WTC11 (cell line): Measurements from ENCODE around the gene HOMER2. TPM values are rescaled to one million over a fixed set of nuclear protein-coding genes. Genes with fewer than 3 reads are reported as not detected.

Source experiments
- ATAC-seq: fragments of 200-7000 bp; cut with Tn5 transposase; 2 replicates; pipeline ENCODE4 v1.10.0; 2021; ENCODE audit warnings: mild to moderate bottlenecking, moderate library complexity
- CTCF ChIA-PET: fragments of 300-600 bp; sonication (Branson Sonifier 250); formaldehyde crosslinking; loops from one replicate; lab custom pipeline; 2021; ENCODE audit warnings: antibody characterized with exemption; lab: Charles Lee
- POLR2A ChIA-PET: fragments of 350-600 bp; sonication (Branson Sonifier 250); formaldehyde crosslinking; loops from one replicate; lab custom pipeline; 2021; ENCODE audit warnings: antibody characterized with exemption; lab: Charles Lee
- DNase-seq: peaks from one replicate; pipeline ENCODE4 v3.0.0; 2021; ENCODE audit warnings: low spot score
- H3K27ac Mint-ChIP-seq: 2 replicates; pipeline ENCODE4 v1.8.0; 2021; ENCODE audit warnings: mixed read lengths
- H3K27me3 Mint-ChIP-seq: 2 replicates; pipeline ENCODE4 v1.8.0; 2021; ENCODE audit warnings: low read depth, mild to moderate bottlenecking, moderate library complexity, mixed read lengths
- H3K36me3 Mint-ChIP-seq: 2 replicates; pipeline ENCODE4 v1.8.0; 2021; ENCODE audit warnings: mixed read lengths
- H3K4me1 Mint-ChIP-seq: 2 replicates; pipeline ENCODE4 v1.8.0; 2022; ENCODE audit warnings: mixed read lengths
- H3K4me3 Mint-ChIP-seq: 2 replicates; pipeline ENCODE4 v1.8.0; 2021; ENCODE audit warnings: mild to moderate bottlenecking, moderate library complexity, mixed read lengths
- H3K9me3 Mint-ChIP-seq: 2 replicates; pipeline ENCODE4 v1.8.0; 2021; ENCODE audit warnings: mixed read lengths
- ERG ChIP-seq: fragments of 250-450 bp; sonication (Bioruptor Pico); IDR thresholded peaks from 2 replicates; pipeline ENCODE4 v1.8.0; 2021; ENCODE audit warnings: mild to moderate bottlenecking
- ETV6 ChIP-seq: sonication (generic); formaldehyde crosslinking; IDR thresholded peaks from 2 replicates; pipeline ENCODE4 v1.8.1; 2022; ENCODE audit warnings: mild to moderate bottlenecking, missing genetic modification reagents
- FOXJ3 ChIP-seq: sonication (generic); formaldehyde crosslinking; IDR thresholded peaks from 2 replicates; pipeline ENCODE4 v1.9.0; 2021; ENCODE audit warnings: missing genetic modification reagents, mild to moderate bottlenecking, borderline replicate concordance
- NFATC4 ChIP-seq: fragments of 250-450 bp; sonication (Bioruptor Pico); IDR thresholded peaks from 2 replicates; pipeline ENCODE4 v1.9.0; 2021; ENCODE audit warnings: mild to moderate bottlenecking
- NFYB ChIP-seq: sonication (generic); formaldehyde crosslinking; conservative IDR thresholded peaks from 2 replicates; pipeline ENCODE4 v1.8.0; 2022; ENCODE audit warnings: low read depth, missing genetic modification reagents
- NR3C1 ChIP-seq: sonication (generic); formaldehyde crosslinking; conservative IDR thresholded peaks from 2 replicates; pipeline ENCODE4 v1.8.1; 2023; ENCODE audit warnings: low read depth, mild to moderate bottlenecking, missing genetic modification reagents
- SMAD4 ChIP-seq: sonication (generic); formaldehyde crosslinking; IDR thresholded peaks from 2 replicates; pipeline ENCODE4 v1.8.0; 2022; ENCODE audit warnings: mild to moderate bottlenecking, missing genetic modification reagents
- ZBTB21 ChIP-seq: sonication (generic); formaldehyde crosslinking; IDR thresholded peaks from 2 replicates; pipeline ENCODE4 v1.8.1; 2023; ENCODE audit warnings: mild to moderate bottlenecking, missing genetic modification reagents, borderline replicate concordance
- ZNF263 ChIP-seq: sonication (generic); formaldehyde crosslinking; IDR thresholded peaks from 2 replicates; pipeline ENCODE4 v1.8.1; 2022; ENCODE audit warnings: low read depth, mild to moderate bottlenecking, moderate library complexity, missing genetic modification reagents
- ZNF416 ChIP-seq: fragments of 250-450 bp; sonication (Bioruptor Pico); IDR thresholded peaks from 2 replicates; pipeline ENCODE4 v1.9.0; 2021; ENCODE audit warnings: mild to moderate bottlenecking, inconsistent platforms
- total RNA-seq: library from RNA; stranded (reverse); gene quantifications from 3 replicates; pipeline ENCODE4 v1.2.3, GENCODE V29; 2021
- TF ChIP-seq, protein P1 (sequence below): sonication (generic); formaldehyde crosslinking; IDR thresholded peaks from 2 replicates; pipeline ENCODE4 v1.8.1; 2022; ENCODE audit warnings: mild to moderate bottlenecking, moderate library complexity, missing genetic modification reagents
- TF ChIP-seq, protein P2 (sequence below): sonication (generic); formaldehyde crosslinking; IDR thresholded peaks from 2 replicates; pipeline ENCODE4 v1.8.0; 2023; ENCODE audit warnings: missing genetic modification reagents, mild to moderate bottlenecking, borderline replicate concordance

Gene HOMER2
- total RNA-seq, 1 experiment from 2014 or later = 17.4 TPM

GRCh38 chr15:82903511-82903910, 49.0 kb downstream of the HOMER2 start:
- ATAC-seq = no peak
- no peak overlapping the region for H3K4me3 Mint-ChIP-seq
- peaks cover under 1% of the 10 kb centered on the region; the same call in 1 of the 2 replicates for H3K36me3 Mint-ChIP-seq
- H3K9me3 Mint-ChIP-seq = peaks cover 9% of the 10 kb centered on the region
- ChIA-PET CTCF (interaction anchor here (1.5 kb wide), 1 partner anchor 108 kb away, joined by 3 read pairs; the partner anchor contains the start of gene C15orf40), POLR2A (no interaction called here)
- H3K4me1 Mint-ChIP-seq = peaks cover 5% of the 10 kb centered on the region; the same call in 1 of the 2 replicates
- no peak for DNase-seq
- H3K27ac Mint-ChIP-seq = no peak overlapping the region
- H3K27me3 Mint-ChIP-seq = no peaks in the 10 kb centered on the region; the same call in 1 of the 2 replicates
- TF ChIP-seq ZNF416 (CRISPR knock-in tag) (no peak), ETV6 (CRISPR knock-in tag) (no peak), NFATC4 (CRISPR knock-in tag) (no peak), FOXJ3 (CRISPR knock-in tag) (no peak), NFYB (CRISPR knock-in tag) (no peak), SMAD4 (CRISPR knock-in tag) (no peak)
- TF ChIP-seq, protein P1, sequence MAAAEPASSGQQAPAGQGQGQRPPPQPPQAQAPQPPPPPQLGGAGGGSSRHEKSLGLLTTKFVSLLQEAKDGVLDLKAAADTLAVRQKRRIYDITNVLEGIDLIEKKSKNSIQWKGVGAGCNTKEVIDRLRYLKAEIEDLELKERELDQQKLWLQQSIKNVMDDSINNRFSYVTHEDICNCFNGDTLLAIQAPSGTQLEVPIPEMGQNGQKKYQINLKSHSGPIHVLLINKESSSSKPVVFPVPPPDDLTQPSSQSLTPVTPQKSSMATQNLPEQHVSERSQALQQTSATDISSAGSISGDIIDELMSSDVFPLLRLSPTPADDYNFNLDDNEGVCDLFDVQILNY (CRISPR knock-in tag) = no peak
- TF ChIP-seq, protein P2, sequence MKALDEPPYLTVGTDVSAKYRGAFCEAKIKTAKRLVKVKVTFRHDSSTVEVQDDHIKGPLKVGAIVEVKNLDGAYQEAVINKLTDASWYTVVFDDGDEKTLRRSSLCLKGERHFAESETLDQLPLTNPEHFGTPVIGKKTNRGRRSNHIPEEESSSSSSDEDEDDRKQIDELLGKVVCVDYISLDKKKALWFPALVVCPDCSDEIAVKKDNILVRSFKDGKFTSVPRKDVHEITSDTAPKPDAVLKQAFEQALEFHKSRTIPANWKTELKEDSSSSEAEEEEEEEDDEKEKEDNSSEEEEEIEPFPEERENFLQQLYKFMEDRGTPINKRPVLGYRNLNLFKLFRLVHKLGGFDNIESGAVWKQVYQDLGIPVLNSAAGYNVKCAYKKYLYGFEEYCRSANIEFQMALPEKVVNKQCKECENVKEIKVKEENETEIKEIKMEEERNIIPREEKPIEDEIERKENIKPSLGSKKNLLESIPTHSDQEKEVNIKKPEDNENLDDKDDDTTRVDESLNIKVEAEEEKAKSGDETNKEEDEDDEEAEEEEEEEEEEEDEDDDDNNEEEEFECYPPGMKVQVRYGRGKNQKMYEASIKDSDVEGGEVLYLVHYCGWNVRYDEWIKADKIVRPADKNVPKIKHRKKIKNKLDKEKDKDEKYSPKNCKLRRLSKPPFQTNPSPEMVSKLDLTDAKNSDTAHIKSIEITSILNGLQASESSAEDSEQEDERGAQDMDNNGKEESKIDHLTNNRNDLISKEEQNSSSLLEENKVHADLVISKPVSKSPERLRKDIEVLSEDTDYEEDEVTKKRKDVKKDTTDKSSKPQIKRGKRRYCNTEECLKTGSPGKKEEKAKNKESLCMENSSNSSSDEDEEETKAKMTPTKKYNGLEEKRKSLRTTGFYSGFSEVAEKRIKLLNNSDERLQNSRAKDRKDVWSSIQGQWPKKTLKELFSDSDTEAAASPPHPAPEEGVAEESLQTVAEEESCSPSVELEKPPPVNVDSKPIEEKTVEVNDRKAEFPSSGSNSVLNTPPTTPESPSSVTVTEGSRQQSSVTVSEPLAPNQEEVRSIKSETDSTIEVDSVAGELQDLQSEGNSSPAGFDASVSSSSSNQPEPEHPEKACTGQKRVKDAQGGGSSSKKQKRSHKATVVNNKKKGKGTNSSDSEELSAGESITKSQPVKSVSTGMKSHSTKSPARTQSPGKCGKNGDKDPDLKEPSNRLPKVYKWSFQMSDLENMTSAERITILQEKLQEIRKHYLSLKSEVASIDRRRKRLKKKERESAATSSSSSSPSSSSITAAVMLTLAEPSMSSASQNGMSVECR (CRISPR knock-in tag) = no peak

DNA sequence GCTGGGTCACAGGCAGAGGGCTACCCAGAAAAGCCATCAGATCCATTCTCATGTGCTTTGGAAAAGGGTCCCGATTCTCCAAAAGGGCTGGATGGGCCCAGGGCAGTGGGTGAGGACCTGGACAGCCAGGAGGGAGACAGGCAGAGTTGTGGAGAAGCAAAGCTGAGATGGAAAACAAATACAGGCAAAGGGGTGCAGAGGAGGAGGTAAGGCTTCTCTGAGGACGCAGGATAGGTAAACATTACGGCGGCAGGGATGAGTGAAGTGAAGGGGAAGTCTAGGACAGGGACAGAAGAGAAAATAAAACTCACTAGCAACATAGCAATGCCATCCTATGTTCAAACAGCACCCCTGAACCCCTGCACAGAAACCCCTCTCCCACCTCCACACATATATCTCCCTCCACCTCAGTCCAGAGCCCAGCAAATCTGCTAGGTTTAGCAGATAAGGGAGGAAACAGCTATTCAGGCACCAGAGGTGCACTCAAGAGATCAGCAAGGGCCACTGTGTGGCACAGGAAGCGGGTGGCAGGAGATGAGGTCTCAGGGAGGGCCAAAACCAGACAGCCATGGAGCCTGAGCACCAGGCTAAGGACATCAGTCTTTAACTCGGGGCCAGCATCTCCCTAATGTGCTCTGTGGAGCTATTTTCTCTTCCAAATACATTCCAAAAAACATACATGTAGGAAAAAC, 51.3 kb downstream of the HOMER2 start:
- peaks cover 5% of the 10 kb centered on the region; the same call in 1 of the 2 replicates for H3K4me1 Mint-ChIP-seq
- no peaks in the 10 kb centered on the region for H3K27me3 Mint-ChIP-seq
- CTCF ChIA-PET = no interaction called here
- no peak overlapping the region for H3K4me3 Mint-ChIP-seq
- TF ChIP-seq ZNF263 = no peak
- TF ChIP-seq NR3C1 (CRISPR knock-in tag) = no peak
- TF ChIP-seq ERG = no peak
- TF ChIP-seq, all 79 proteins: peak for 0
- no peaks in the 10 kb centered on the region for H3K36me3 Mint-ChIP-seq
- H3K9me3 Mint-ChIP-seq = no peaks in the 10 kb centered on the region
- POLR2A ChIA-PET = no interaction called here
- DNase-seq (no peak), ATAC-seq (no peak)
- H3K27ac Mint-ChIP-seq = no peak overlapping the region

DNA sequence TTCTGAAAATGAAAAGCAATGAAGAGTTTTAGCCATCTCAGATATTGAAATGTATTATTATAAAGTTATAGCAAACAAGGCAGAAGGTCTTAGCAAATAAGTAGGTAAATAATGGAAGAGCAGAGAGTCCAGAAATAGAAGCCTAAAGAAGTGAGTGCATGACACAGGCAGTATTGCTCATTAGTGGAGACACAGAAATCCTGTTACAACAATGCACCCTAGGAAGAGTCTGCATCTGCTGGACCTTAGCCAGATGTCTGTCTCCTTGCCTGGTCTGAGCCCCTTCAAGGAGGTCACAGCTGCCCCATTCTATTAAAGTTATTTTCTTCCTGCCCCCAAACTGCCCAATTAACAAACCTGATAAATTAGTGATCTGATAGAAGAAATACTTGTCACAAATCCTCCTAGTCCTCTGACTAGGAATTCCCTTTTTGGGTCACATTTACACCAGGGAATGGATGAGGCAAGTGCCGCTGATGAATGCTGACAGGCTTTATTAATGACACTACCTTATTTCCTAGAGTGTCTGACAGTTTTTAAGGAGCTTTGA, 51.9 kb downstream of the HOMER2 start:
- no peaks in the 10 kb centered on the region for H3K36me3 Mint-ChIP-seq
- no peak overlapping the region for H3K27ac Mint-ChIP-seq
- peaks cover 5% of the 10 kb centered on the region; the same call in 1 of the 2 replicates for H3K4me1 Mint-ChIP-seq
- ChIA-PET CTCF (no interaction called here), POLR2A (no interaction called here)
- no peaks in the 10 kb centered on the region for H3K9me3 Mint-ChIP-seq
- DNase-seq (no peak), ATAC-seq (no peak)
- TF ChIP-seq ZBTB21 (CRISPR knock-in tag) = no peak
- H3K4me3 Mint-ChIP-seq = no peak overlapping the region
- no peaks in the 10 kb centered on the region for H3K27me3 Mint-ChIP-seq
